HFF-Myc (cell line): ENCODE measurements around the gene DLK1.

Experiments used
- DNase-seq: peaks from one replicate; pipeline ENCODE4 v3.0.0-alpha.2; 2011; ENCODE audit warnings: low read depth; ENCODE audit errors: extremely low read depth
- H3K4me3 ChIP-seq: replicated peaks from 2 replicates; pipeline ENCODE4 v1.5.1; 2011; ENCODE audit warnings: low read depth, mild to moderate bottlenecking, control low read depth, low read length
- TF ChIP-seq, protein P1 (sequence below): IDR thresholded peaks from 2 replicates; pipeline ENCODE4 v1.5.1; 2012; ENCODE audit warnings: mild to moderate bottlenecking, low read depth, low read length, control low read depth; ENCODE audit errors: missing control alignments

The DLK1 gene

DNA sequence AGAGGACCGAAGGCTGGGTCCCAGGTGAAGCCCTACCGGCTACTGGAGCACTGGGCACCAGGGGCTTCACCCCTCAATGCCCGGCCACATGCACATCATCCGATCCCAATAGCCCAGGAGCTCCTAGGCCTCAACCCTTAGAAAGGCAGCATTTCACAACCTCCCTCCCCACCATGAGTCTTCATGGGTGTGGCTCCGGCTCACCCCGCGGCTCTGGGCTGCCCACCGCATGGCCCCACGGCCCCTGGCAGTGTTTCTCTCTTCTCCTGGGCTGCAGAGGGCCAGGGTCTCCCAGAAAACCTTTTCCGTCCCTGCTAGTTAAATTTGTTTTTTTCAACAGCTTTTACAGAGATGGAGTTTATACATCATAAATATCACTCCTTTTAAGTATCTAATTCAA, 28.6 kb upstream of the DLK1 start:
- H3K4me3 ChIP-seq = no peak overlapping the region
- TF ChIP-seq, protein P1, sequence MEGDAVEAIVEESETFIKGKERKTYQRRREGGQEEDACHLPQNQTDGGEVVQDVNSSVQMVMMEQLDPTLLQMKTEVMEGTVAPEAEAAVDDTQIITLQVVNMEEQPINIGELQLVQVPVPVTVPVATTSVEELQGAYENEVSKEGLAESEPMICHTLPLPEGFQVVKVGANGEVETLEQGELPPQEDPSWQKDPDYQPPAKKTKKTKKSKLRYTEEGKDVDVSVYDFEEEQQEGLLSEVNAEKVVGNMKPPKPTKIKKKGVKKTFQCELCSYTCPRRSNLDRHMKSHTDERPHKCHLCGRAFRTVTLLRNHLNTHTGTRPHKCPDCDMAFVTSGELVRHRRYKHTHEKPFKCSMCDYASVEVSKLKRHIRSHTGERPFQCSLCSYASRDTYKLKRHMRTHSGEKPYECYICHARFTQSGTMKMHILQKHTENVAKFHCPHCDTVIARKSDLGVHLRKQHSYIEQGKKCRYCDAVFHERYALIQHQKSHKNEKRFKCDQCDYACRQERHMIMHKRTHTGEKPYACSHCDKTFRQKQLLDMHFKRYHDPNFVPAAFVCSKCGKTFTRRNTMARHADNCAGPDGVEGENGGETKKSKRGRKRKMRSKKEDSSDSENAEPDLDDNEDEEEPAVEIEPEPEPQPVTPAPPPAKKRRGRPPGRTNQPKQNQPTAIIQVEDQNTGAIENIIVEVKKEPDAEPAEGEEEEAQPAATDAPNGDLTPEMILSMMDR = no peak
- no peak for DNase-seq

DNA sequence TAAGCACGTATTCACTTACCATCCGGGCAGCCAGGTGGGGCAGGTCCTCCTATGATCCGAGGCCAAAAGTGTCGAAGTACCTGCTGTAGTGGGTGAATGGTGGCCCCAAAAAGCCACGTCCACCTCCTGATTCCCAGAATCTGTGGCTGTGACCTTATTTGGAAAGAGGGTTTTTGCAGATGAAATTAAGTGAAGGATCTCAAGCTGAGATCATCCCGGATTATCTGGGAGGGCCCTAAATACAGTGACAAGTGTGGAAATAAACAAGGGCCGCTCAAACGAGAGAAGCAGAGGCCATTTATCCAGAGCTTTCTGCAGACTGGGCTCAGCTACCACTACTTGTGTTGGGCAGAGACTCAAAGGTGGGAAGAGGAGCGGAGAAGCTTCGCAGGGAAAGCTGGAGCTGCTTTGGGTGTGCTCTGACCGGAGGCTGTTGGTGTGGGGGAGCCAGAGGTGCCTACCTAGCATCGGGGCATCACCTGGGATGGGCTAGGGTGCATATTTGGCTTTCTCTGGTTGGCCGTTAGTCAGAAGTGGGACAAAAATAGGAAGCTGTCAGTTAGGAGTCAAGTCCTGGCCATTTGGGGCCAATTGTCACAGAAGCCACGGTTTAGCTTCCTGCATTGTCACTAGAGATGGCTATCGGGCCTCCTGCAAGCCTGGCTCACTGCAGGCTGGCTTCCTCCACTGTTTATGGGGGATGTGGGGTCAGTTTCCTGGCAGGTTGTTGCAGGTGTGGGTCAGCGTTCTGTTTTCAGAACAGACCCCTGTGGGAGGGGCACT, 27.8 kb upstream of the DLK1 start:
- no peak for DNase-seq
- no peak overlapping the region for H3K4me3 ChIP-seq
- TF ChIP-seq, protein P1 = no peak

DNA sequence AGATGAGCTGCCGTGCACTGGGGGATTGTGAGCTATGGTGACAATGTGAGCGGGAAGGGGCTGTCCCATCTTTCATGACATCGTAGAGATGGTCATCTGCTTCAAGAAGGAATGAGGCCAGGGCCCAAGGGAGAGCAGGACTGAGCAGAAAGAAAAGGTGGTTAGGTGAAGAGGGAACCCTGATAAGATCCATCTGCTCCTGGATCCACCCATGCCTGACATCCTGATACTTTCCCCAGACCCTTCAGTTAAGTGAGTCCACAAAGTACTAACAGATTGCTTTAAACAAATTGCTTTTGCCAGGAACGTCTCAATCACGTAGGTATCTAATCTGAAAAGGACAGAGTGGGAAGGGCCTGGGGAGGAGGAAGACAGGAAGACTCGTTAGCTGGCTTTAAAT, 25.4 kb upstream of the DLK1 start:
- no peak overlapping the region for H3K4me3 ChIP-seq
- no peak for DNase-seq
- TF ChIP-seq, protein P1 = no peak

DNA sequence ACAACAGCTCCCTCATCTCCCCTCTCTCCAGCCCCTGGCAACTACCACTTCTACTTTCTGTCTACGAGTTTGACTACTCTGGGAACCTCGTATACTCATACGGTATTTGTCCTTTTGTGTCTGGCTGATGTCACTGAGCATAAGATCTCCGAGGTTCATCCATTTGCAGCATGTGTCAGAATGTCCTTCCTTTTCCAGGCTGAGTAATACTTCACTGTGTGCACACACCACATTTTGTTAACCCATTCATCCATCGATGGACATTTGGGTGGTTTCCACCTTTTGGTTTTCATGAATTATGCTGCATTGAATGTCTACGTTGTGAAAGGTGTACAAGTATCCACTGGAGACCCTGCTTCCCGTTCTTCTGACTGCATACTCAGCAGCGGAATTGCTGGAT, 24.1 kb upstream of the DLK1 start:
- no peak overlapping the region for H3K4me3 ChIP-seq
- no peak for DNase-seq
- TF ChIP-seq, protein P1 = no peak

DNA sequence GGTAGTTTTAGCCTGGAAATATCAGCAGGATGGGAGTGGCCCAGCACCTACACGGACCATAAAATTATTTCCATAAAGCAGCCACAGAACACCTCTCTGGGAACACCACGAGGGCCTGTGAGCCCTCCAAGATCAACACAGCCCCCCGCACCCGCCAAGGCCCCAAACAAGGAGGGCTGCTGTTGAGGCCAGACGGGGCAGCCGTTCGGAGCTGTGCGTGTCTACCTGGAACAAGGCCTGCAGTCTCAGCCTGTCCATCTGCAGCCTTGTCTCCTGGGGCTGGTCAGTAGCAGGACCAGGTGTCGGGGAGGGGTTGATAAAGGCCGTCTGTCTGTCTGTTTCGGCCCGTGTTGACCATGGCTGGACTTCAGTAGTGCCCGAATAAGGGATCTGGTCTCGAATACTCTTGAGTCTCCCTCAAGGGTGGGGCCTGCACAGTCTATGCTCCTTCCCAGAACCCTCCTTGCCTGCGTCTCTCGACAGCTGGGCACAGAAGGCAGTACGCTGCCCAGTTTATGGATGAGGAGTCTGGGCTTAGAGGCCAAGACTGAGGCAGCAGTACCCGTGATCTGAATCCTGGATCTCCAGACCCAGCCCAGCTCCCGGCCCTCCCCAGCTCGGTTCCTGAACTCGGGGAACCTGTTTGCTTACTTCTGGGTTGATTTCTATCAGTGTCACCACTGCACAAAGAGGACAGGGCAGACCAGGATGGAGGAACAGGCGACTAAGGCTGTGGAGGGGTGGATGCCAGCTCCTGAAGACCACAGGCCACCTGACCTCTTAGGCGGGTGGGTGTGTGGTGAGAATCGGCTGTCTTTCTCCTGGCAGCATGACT, 23.1 kb upstream of the DLK1 start:
- H3K4me3 ChIP-seq = no peak overlapping the region
- no peak for DNase-seq
- TF ChIP-seq, protein P1 = no peak

DNA sequence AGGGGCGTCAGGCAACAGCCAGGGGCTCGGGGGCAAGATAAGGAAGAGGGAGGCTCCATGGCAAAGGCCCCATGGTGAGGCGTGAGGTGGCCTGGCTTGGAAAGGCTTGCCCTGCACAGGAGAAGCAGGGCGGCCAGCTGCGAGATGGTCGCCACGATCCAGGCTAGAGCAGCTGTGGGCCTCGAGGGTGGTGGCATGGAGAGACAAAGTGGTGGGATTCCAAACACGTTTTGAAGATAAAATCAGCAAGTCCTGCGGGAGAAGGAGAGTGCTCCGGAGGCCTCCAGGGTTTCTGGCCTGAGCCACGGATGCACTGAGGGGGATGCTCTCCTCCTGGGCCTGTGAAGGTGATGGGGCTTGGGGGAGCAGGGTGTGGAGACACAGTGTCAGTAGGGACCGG, 20.5 kb upstream of the DLK1 start:
- no peak for DNase-seq
- no peak overlapping the region for H3K4me3 ChIP-seq
- TF ChIP-seq, protein P1 = no peak
